Measurements from ENCODE around the gene RIPK4. TPM values are rescaled to one million over a fixed set of nuclear protein-coding genes. Genes with fewer than 3 reads are reported as not detected.

Gene RIPK4
- total and polyA plus RNA-seq, 8 donors, result 5.8 to 10.5 (median 8.5) TPM

- no peak for TF ChIP-seq CTCF (IDR thresholded peaks at IDR 0.05)
- Histone ChIP-seq H3K4me3 (no peak overlapping the region), H3K4me1 (no peaks in the 10 kb centered on the region), H3K36me3 (no peaks in the 10 kb centered on the region), H3K27ac (no peak overlapping the region), H3K9me3 (no peaks in the 10 kb centered on the region), H3K27me3 (peaks cover 4 to 44% of the 10 kb centered on the region in 2 donors)
- intact Hi-C loops (cut with DNase I), result no loop called here
- ATAC-seq (no peak), DNase-seq (no peak)
Observed at GRCh38 chr21:41730367-41730765, 36.5 kb downstream of the RIPK4 start.

- intact Hi-C loops (cut with DNase I), result no loop called here
- ATAC-seq (no peak), DNase-seq (no peak)
- no peaks in the 10 kb centered on the region for H3K4me1 ChIP-seq
- H3K36me3 ChIP-seq, result no peaks in the 10 kb centered on the region
- no peak overlapping the region for H3K27ac ChIP-seq
- TF ChIP-seq CTCF (IDR thresholded peaks at IDR 0.05), result no peak
- no peaks in the 10 kb centered on the region for H3K9me3 ChIP-seq
- H3K27me3 ChIP-seq, result peaks cover 6 to 48% of the 10 kb centered on the region in 2 donors
- H3K4me3 ChIP-seq, result no peak overlapping the region
Observed at GRCh38 chr21:41729701-41730366, 37.0 kb downstream of the RIPK4 start.

- no peak overlapping the region for H3K27ac ChIP-seq
- ATAC-seq (no peak), DNase-seq (no peak)
- intact Hi-C loops (cut with DNase I), result no loop called here
- TF ChIP-seq CTCF (IDR thresholded peaks at IDR 0.05), result no peak
- H3K36me3 ChIP-seq, result no peaks in the 10 kb centered on the region
- no peaks in the 10 kb centered on the region for H3K9me3 ChIP-seq
- peaks cover 6 to 66% of the 10 kb centered on the region in 2 donors for H3K27me3 ChIP-seq
- H3K4me3 ChIP-seq, result no peak overlapping the region
- no peaks in the 10 kb centered on the region for H3K4me1 ChIP-seq
Observed at GRCh38 chr21:41727784-41728763, 38.8 kb downstream of the RIPK4 start.

- peaks cover 6 to 70% of the 10 kb centered on the region in 2 donors for H3K27me3 ChIP-seq
- DNase-seq (peak in 1 of 4 donors; percentile 72), ATAC-seq (peak; percentile 68)
- H3K27ac ChIP-seq, result no peak overlapping the region
- no peak overlapping the region for H3K4me3 ChIP-seq
- no peaks in the 10 kb centered on the region for H3K36me3 ChIP-seq
- intact Hi-C loops (cut with DNase I), result no loop called here
- no peaks in the 10 kb centered on the region for H3K4me1 ChIP-seq
- no peaks in the 10 kb centered on the region for H3K9me3 ChIP-seq
- no peak for TF ChIP-seq CTCF (IDR thresholded peaks at IDR 0.05)
Observed at GRCh38 chr21:41726970-41727783, 39.7 kb downstream of the RIPK4 start.
